HG02870 (cell line): ENCODE results near the gene MGAT4A.
"Not testable (repeated sequence)": the region's sequence is repeated elsewhere in the genome, so short reads cannot be mapped to it uniquely, and the experiment has no call there.

ENCODE experiments used
- ATAC-seq: cut with Tn5 transposase; IDR thresholded peaks from one replicate; pipeline ENCODE4 v1.9.1; 2021; ENCODE audit warnings: mild to moderate bottlenecking, moderate library complexity; ENCODE audit not compliant: unreplicated experiment

MGAT4A gene

DNA sequence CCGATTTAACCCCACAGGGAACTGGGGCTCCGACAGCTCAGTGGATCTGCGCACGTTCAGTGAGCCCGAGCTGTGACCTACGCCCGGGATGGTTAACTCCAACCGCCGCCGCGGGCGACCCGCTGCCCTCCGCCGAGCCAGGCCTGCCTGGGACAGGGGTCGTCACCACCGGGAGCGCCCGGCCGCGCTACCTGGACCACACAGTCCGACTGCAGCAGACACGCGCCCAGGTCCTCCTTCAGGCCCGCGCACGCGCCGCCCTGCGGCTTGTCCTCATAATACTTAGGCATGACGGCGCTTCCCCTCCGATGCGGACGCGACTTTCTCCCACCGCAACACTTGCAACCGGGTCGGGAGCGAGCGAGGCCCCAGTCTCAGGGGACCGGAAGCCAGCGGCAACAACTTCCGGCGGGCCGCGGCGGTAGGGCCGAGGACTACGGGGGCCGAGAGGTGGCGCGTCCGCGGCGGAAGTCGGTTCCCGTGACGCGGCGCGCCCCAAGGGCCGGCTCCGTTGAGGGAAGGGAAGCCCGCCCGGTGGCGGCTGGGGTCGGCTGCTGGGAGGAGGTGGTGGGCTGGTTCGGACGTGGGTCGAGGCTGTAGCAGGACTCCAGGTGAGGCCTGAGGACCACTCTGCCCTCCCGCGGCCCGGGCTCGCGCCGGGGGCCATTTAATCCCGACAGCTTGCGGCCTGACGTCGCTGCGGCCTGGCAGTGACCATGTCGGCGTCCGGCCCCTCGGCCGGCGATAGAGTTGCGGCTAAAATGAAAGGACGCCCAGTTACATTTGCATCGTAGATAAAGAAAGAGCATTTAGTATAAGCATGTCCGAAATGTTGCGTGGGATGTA, 122.6 kb downstream of the MGAT4A start, which contains the start of the genes COA5 and UNC50:
TSS of gene COA5 (minus strand) at position 397 of the 846 bp plus-strand sequence. CDS start at position 290, 107 bp downstream.
TSS of gene UNC50 (plus strand) at position 474 of the 846 bp plus-strand sequence. CDS start 1,171 bp downstream, outside the sequence.
- ATAC-seq: peak; percentile 86

DNA sequence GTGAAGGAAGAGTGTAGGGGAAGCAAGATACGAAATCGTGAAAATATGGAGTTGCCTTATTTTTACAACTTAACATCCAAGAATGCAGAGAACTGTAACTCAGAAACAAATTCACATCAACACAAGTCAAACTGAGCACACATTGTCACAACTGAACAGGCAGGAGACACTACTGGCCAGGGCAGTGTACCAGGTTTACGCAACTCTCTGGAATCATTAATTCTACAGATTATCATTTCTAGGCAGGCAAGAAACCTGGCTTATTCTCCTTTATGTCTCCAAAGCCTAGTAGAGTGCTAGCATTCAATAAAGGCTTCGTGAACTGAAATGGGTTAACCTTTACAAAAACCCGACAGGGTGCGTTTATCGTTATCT, 123.2 kb downstream of the MGAT4A start:
- no peak for ATAC-seq

DNA sequence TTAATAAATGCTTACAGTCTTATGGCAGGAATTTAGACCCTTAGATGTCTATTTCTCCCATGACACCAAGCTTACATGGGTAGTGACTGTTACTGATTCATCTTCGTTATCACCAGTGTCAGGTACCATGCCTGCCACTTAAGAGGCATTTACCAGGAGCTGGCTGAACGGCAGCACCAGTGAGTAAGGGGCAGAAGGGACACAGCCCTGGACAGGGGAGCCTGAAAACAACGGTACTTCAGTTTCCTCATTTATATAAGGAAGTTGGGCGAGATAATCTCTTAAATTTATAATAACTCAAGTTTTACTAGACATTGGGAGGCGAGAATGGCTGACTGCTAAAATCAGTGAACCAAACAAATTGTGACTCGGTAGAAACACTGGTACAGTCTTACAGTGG, 123.8 kb downstream of the MGAT4A start:
- ATAC-seq: no peak

DNA sequence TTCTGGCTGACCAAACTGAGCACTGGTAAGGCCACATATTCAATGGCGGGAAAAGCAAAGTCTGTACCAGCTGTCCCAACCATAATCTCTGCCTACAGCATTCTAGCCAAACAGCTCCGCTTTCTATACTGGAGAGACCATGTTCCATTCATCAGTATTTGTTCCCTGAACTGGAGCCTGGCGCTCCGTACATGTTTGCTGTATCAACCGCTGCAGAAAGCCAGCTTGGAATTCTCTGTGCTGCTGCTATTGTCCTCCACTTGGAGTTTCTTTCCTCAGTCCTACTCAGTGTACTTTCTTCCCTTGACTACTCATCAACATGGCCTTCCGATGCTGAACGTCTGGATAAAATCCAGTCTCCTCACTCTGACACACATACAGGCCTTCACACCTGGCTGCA, 124.5 kb downstream of the MGAT4A start:
- no peak for ATAC-seq

DNA sequence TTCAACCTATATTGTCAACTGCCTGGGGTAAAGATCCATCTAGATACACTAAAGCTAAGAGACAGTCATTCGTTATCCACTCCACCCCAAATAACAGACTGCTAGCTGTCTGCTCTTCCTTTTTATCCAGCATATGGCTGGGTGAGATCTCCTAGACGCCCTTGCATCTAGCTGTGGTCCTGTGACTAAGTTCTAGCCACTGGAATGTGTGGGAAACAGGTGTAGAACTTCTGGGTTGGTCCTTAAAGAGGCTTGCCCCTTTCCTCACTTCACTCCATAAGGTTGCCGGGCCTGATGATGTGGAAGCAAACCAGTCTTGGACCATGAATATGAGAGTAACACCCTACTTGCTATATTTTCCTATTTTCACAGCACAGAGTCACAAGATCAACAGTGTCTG, 125.9 kb downstream of the MGAT4A start:
- ATAC-seq: no peak

DNA sequence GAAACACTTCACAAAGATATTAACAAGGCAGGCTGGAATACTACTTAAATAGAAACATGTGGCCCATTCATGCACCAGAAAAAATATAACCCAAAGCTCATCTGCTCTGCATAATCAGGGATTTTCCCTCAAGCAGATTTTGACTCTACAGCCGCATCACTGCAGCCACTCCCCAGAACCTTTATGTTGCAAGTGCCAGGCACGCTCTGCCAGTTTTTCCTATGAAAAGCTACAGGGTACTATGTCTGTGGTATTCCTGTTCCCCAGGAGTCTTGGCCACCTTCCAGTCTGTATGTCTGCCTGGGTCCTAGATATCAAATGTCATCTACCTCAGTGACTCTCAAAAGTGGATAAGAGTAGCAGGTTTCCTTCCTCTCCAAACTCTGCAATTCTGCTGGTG, 126.4 kb downstream of the MGAT4A start:
- no peak for ATAC-seq

DNA sequence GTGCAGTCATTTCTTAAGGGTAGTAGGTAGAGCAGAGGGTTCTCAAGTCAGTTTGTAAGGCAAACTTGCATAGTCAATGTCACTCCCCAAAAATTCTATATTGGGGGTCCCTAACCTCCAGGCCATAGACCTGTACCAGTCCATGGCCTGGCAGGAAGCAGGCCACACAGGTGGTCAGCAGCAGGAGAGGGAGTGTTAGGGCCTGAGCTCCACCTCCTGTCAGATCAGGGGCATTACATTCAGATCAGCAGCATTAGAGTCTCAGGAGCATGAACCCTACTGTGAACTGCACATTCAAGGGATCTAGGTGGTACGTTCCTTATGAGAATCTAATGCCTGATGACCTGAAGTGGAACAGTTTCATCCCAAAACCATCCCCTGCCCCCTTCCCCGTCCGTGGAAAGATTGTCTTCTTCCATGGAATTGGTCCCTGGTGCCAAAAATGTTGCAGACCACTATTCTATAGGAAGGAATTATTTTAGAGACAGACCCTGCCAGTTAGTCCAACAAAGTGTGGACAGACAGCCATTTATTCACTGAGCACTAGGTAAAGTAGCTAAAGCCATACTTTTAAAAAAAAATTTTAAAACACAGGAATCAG, 129.3 kb downstream of the MGAT4A start:
- peak; percentile 65 for ATAC-seq

DNA sequence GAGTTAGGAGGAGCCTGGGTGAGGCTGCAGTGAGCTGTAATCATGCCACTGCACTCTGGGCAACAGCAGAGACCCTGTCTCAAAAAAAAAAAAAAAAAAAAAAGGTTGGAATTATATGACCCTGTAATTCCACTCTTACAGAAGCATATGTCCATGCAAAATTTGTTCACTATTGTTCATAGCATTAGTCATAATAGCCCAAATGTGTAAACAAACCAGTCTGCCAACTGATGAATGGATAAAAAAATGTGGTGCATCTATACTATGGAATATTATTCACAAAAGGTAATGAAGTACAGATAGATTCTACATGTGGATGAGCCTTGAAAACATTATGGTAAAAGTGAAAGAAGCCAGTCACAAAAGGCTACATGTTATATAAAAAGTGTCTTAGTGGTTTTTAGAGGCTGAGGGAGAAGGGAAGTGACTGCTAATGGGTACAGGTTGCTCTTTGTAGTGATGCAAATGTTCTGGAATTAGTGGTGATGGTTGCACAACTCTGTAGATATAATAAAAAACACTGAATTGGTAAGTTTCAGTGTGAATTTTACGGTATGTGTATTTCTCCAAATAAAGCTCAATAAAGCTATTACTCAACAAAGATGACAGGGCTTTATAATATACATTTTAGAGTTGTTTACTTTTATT, 132.0 kb downstream of the MGAT4A start:
- no peak for ATAC-seq

DNA sequence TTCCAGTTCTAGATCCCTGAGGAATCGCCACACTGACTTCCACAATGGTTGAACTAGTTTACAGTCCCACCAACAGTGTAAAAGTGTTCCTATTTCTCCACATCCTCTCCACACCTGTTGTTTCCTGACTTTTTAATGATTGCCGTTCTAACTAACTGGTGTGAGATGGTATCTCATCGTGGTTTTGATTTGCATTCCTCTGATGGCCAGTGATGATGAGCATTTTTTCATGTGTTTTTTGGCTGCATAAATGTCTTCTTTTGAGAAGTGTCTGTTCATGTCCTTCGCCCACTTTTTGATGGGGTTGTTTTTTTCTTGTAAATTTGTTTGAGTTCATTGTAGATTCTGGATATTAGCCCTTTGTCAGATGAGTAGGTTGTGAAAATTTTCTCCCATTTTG, 136.3 kb downstream of the MGAT4A start:
- ATAC-seq: not testable (repeated sequence)

DNA sequence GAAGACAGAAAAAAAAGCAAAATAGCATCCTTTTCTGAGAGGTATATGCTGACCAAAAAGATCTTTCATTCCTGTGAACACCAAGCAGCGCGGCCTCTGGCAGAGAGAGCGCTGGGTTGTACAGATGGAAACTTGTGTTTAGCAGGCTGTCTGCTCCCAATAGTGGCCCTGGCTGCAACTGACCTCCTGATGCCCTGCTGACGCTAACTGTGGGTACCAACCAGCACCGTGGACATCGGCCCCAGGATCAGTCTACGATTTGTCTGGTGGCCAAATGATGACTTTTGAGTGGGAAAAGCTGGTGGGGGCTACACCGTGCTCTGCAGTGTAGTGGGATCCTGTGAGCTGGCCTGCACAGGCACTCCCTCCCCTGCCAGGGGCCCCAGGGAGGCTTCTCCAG, 138.4 kb downstream of the MGAT4A start:
- no peak for ATAC-seq

DNA sequence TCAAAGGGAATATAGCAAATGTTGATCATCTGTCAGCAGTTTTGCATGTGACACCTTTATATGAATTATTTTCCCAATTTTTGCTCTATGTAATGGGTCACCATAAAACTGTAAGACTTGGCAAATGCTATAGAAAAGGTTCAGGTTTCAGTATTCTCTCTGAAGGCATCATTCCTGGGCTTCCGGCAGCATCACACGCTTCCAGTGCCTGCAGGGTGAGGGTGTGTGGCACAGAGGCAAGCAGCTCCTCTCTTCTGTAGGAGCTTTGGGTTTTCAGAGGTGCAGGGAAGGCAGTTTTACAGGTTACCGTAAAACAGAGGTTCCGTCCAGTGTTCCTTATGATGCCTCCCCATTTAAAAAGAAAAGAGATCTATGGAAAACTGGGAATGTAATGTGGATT, 141.4 kb downstream of the MGAT4A start:
- no peak for ATAC-seq

DNA sequence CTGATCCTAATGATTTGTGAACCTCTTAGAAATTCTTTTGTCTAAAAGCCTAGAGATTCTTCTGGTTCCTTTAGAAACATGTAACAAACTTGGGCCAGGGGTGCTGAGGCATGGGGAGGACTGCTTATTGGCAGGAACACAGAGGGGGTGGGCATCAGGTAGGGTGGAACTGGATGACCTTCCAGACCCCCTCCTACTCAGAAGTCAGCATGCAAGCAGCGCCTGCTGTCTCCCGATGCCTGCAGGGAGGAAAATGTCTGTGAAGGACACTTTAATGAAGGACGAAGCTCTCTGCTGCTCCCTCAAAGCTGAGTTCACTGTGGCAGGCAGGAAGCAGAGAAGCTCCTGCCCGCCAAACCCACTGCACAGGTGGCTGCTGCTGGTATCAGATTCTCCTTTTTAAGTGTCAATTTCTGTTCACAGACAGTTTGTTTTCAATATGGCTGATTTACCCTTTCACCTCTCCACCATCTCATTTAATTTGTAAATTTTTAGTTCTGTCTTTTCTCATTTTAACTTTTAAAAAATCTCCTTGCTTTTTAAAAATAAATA, 142.0 kb downstream of the MGAT4A start:
- no peak for ATAC-seq

DNA sequence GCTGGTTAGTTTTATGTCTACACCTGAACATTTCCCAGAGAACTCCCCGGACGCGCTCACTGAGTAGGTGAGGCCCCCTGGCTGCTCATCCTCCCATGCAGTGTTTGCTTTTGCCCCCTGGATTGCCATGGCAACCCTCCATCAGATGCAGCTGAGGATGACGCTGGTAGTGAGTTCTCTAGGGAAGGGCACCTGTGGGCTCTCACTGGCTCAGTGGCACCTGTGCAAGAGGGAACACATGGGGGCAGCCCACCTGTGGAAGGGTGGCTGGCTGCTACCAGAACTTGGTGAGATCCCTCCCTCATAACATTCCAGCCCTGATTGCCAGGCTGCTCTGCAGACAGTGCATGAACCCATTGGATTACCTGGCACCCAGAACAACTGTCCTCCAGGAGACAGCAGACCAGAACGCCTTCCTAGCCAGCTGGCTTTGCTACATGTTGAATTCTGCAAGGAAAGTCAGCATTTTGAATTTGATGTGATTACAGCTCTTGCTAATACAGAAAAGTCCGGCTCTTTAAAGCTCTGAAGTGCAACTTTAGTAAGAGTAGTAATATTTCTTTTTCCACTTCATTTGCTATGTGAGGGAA, 144.3 kb downstream of the MGAT4A start:
- no peak for ATAC-seq

DNA sequence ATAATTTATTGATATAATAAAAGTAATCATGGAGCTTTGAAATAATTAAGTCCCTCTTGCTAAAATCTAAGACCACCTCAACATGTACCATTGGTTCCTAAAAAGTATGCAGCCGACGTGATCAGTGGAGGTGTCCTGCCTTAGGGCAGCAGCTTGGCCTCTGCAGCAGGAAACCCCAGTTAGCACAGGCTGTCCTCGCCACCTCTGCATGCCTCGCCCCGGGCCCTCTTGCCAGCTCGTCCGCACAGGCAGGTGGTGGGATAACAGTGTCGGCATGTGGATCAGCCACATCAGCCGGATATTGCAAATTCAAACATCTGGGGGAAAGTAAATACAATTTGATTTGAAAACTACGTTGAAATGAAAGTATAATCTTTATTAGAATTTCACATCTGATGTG, 145.5 kb downstream of the MGAT4A start:
- ATAC-seq: no peak

DNA sequence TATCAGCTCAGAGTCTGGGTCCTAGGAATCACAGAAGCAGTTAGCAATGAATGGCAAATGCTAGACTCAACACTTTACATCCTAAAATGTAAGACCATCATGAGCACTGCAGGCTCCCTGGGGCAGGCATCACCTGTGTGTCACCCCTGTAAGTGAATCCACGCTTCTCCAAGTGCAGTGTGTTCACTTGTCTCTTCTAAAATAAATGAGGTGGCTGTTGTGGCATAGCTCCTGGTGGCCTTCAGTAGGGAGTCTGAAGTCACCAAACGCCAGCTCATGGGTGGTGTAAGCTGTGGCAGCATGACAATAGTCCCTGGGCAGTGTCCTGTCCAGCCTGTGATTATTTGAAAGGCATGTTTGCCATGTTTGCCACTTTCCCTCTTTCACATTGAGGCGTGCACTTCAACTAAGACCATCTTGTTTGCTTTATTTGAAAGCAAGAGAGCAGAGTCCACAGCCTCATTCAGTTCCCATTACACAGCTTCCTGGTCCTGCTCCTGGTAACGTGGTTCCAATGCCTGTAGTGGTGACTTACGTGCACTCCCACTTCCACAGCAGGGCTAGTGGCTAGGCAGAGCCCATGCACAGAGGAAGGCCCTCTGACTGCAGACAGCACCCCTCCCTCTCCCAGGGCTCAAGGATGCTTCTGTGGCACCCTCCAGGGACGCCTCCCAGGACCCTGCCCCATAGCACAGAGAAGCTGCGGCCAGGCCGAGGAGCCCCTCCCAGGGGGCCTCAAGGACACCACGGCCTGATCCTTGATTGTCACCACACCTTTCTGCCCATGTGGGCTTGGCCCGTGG, 146.9 kb downstream of the MGAT4A start:
- no peak for ATAC-seq

DNA sequence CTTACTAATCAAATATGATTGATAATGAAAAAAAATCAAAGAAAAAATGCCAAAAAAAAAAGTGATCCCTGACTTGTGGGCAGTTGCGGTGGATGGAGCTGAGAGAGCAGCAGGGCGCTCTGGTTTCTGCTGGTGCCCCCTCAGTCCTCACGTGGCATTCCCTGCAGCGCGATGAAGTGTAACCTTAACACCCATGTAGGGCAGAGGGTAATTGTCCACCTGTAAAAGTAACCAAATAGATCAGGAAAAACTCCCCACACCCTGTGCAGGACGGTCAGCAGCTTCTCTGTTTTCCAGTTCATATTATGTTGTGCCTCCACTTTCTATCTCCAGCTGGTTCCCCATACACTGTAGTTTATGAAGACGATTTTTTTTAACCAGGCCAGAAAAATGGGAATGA, 147.7 kb downstream of the MGAT4A start:
- no peak for ATAC-seq

DNA sequence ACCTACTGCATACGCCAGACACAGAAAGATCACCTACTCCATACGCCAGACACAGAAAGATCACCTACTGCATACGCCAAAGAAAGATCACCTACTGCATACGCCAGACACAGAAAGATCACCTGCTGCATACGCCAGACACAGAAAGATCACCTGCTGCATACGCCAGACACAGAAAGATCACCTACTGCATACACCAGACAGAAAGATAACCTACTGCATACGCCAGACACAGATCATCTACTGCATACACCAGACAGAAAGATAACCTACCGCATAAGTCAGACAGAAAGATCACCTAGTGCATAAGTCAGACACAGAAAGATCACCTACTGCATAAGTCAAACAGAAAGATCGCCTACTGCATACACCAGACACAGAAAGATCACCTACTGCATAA, 148.4 kb downstream of the MGAT4A start:
- no peak for ATAC-seq

DNA sequence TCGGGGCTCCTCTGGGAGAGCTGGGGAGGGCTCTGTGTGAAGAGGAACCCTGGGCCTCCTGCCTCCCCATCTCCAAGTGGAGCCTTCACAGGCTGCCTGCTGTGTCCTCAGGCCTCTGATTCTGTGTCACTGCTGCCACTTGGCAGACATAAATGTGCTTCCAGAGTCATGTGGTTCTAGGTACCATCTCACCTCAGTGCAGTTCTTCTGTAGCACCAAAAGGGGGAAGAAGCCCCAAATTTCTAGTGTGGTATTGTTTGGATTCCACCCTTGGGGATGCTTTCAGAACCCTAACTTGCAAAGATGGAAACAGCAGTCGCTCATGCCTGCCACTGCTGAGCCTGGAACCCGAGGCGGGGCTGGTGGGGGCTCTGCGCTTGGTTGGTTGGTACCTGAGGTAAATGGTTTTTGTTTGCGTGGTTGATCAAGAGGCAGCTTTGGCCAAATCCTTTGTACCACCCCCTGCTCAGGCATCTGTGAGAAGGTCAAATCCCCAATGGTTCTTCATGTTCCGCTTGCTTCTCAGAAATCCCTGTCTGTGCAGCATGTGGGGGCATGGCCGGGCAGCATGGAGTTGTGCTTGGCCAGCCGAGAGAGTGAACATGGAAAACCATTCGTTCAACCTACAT, 150.2 kb downstream of the MGAT4A start:
- ATAC-seq: no peak

DNA sequence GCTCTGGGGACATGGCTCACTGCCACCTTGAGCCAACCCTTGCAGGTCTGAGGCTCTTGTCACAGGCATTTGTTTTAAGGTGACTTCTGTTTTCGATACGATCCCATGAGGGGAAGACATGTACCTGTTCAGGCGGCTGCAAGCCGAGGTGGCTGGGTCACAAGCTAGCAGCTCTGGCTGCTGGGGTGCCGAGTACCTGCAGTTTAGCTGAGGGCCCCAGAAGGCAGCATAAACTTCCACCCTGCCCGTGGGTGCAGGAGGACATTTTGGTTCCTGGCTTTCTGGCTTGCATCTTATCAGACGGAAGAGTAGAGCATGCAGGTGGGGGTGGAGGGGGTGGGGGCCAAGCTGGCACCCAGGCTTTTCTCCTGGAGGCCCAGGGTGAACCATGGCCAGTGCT, 151.0 kb downstream of the MGAT4A start:
- ATAC-seq: no peak

DNA sequence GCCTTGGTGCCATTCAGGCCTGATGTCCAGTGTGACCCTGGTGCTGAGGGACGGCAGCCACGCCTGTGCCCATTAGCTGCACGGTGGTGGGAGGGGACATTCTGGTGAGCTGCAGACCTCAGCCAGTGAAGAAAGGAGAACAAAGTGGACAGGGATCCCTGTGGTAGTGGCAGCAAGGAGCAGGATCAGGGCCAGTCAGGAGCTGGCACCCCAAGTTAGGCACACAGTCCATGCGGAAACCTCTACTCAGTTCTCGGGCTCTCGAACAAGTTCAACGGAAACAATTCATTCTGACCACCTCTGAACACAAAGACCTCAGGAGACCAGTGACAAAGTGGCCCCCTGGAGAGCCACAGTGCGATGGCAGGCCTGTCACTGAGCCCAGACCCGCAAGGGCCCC, 152.7 kb downstream of the MGAT4A start:
- ATAC-seq: no peak
